ENCODE results near the gene WNT3A.
A peak's percentile ranks its signal among the peaks of the same experiment; 100 is the strongest.

The WNT3A gene

DNA sequence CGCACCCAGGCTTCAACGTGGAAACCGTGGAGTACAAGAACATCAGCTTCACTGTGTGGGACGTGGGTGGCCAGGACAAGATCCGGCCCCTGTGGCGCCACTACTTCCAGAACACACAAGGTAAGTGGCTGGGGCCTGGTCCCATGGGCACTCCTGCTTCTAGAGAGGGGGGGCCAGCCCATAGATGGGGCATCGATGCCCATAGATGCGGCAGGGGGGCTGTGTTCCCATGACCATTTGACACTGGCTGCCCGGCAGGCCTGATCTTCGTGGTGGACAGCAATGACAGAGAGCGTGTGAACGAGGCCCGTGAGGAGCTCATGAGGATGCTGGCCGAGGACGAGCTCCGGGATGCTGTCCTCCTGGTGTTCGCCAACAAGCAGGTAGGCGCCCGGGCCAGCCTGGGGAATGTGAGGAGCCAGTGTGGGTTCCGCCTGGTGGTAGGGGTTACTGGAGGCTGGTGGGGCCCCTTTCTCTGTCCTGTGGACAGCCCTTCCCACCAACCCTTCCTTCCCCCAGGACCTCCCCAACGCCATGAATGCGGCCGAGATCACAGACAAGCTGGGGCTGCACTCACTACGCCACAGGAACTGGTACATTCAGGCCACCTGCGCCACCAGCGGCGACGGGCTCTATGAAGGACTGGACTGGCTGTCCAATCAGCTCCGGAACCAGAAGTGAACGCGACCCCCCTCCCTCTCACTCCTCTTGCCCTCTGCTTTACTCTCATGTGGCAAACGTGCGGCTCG lies 90.7 kb downstream of the WNT3A start:
- no peak for TF ChIP-seq CTCF (IDR thresholded peaks at IDR 0.05; ENCODE audit: low read depth, low read length)
- no peak for DNase-seq (ENCODE audit: low read depth in 2 of 2)
- H3K4me3 ChIP-seq (replicated peaks in 1 of 2; ENCODE audit: low read depth in 2 of 2, low read length in 2 of 2), result no peak overlapping the region

GRCh38 chr1:228098323-228098931 lies 91.6 kb downstream of the WNT3A start:
- H3K4me3 ChIP-seq (replicated peaks in 1 of 2; ENCODE audit: low read depth in 2 of 2, low read length in 2 of 2), result no peak overlapping the region
- no peak for TF ChIP-seq CTCF (IDR thresholded peaks at IDR 0.05; ENCODE audit: low read depth, low read length)
- DNase-seq (ENCODE audit: low read depth in 2 of 2), result no peak

DNA sequence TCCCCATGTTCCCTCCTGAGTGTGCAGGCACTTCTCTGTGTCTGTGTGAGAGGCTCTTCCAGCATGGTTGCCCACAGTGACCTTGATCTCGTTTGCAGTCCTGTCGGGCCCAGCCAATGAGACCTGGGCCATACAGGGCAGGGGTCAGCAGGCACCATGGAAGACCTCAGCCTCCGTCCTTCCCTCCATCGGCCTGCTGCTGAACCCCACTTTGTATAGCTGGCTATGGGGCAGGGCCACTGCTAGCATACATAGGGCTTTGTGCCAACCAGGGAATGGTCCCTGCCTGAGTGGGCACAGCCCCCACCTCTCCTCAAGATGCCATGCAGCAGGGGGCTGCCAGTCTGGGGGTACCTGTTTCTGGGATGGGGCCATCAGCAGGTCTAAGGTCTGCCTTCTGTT lies 92.5 kb downstream of the WNT3A start:
- TF ChIP-seq CTCF (IDR thresholded peaks at IDR 0.05; ENCODE audit: low read depth, low read length), result no peak
- H3K4me3 ChIP-seq (replicated peaks in 1 of 2; ENCODE audit: low read depth in 2 of 2, low read length in 2 of 2), result no peak overlapping the region
- no peak for DNase-seq (ENCODE audit: low read depth in 2 of 2)

DNA sequence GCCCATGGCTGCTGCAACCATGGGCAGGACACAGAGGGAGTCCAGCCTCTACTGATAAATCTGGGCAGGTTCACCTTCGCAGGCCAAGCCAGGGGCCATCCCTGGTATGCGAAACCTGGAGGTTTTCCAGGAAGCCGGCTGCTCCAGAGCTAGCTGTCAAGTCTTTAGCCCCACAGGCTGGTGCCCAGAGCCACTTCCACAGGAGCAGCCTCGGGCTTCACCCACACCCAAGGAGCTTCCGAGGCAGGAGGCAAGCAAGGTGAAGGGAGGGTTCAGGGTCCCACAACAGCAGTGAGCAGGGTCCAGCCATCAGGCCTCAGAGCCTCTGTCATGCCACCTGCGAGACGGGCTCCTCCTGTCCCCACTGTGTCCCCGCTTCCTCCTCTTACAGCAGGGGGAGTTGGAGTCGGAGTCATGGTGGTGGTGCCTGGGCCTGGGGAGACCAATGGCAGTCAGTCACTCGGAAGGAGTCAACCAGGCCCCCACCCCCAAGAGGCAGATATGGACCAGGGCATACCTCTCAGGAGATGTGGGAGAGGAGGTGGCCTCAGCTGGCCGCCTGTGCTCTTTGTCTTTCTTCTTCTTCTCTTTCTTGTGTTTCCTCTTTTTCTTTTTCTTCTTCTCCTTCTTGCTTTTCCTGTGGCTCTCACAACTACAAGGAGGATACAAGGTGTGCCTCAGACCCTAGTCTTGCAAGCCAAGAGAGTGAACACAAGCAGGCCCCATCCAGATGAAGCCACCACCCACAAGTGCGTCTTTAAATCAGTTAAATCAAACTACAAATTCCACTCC lies 94.2 kb downstream of the WNT3A start:
- no peak for DNase-seq (ENCODE audit: low read depth in 2 of 2)
- no peak for TF ChIP-seq CTCF (IDR thresholded peaks at IDR 0.05; ENCODE audit: low read depth, low read length)
- H3K4me3 ChIP-seq (replicated peaks in 1 of 2; ENCODE audit: low read depth in 2 of 2, low read length in 2 of 2), result peak overlapping the region in 1 of 2 donors; percentile 93

DNA sequence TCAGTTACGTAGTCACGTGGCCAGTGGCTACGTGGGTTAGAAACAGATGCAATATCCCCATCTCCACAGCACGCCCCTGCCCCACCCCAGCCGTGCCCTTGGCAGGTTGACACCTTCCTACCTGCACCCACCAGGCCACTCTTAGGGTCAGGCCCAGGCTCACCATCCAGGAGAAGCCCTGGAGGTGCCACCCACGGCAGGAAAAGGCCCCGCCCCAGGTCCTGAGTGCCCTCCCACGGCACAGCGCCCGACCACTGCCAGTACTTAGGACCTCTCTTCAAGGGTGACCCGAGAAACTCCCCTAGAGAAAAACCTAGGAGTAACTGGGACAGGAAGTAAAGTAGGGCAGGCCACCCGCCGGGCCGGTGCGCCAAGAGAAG lies 94.8 kb downstream of the WNT3A start:
- H3K4me3 ChIP-seq (replicated peaks in 1 of 2; ENCODE audit: low read depth in 2 of 2, low read length in 2 of 2), result peak overlapping the region; percentile 80 to 93
- DNase-seq (ENCODE audit: low read depth in 2 of 2), result no peak
- no peak for TF ChIP-seq CTCF (IDR thresholded peaks at IDR 0.05; ENCODE audit: low read depth, low read length)

GRCh38 chr1:228101994-228102790 lies 95.4 kb downstream of the WNT3A start:
- peak; percentile 25 for TF ChIP-seq CTCF (IDR thresholded peaks at IDR 0.05; ENCODE audit: low read depth, low read length)
- DNase-seq (ENCODE audit: low read depth in 2 of 2), result peak in 1 of 2 donors; percentile 28
- peak overlapping the region; percentile 80 to 93 for H3K4me3 ChIP-seq (replicated peaks in 1 of 2; ENCODE audit: low read depth in 2 of 2, low read length in 2 of 2)
